ENCODE data around the gene UMPS. TPM values are rescaled to one million over a fixed set of nuclear protein-coding genes. Genes with fewer than 3 reads are reported as not detected.

Gene UMPS
- total and polyA plus RNA-seq, 2 experiments from 2014 or later = 44.1 to 48.8 TPM

DNA sequence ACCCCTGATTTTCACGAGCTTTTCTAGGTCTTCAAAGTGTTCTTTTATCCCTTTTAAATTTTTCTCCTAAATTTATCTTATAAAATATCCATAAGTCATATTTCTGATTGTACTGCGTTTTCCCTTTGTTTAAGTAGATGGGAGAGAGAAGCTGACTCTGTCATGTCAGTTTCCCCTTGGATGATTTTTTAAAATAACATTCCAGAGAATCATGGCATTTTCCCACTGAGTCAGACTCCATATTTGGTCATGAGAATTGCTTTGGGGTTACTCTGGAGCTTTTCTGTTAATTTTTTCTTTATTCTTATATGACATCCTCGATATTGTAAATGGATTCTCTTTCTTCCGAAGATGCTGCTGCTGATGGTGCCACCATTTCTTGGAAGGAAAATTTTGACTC, 28.6 kb upstream of the UMPS start:
- ATAC-seq = no peak
- no peaks in the 10 kb centered on the region for H3K9me3 Mint-ChIP-seq
- no peaks in the 10 kb centered on the region for H3K36me3 Mint-ChIP-seq (ENCODE audit: low read depth)
- no peak for DNase-seq (ENCODE audit: low spot score)
- H3K4me3 Mint-ChIP-seq = no peak overlapping the region
- no peaks in the 10 kb centered on the region for H4K20me1 ChIP-seq (replicated peaks; ENCODE audit: insufficient read depth)
- H3K4me2 ChIP-seq = no peak overlapping the region
- H3F3A ChIP-seq (replicated peaks; ENCODE audit: low read depth) = no peaks in the 10 kb centered on the region
- H3K27ac ChIP-seq (ENCODE audit: low read depth) = no peak overlapping the region
- H2AFZ ChIP-seq = no peak overlapping the region; the same call in 1 of the 2 replicates
- no peaks in the 10 kb centered on the region for H3K36me3 ChIP-seq (ENCODE audit: insufficient read depth)
- TF ChIP-seq ZNF114 (CRISPR knock-in tag; IDR thresholded peaks at IDR 0.05) = no peak
- no peak for TF ChIP-seq ZNF462 (CRISPR knock-in tag; IDR thresholded peaks at IDR 0.05)
- no peak for TF ChIP-seq EZH2 (IDR thresholded peaks at IDR 0.05; ENCODE audit: low read depth, unreplicated experiment)
- no peak for TF ChIP-seq CTCF (conservative IDR thresholded peaks at IDR 0.05; ENCODE audit: low read depth in 2 of 2)
- no peak for TF ChIP-seq ZNF331 (CRISPR knock-in tag; IDR thresholded peaks at IDR 0.05; ENCODE audit: low read depth)
- no peak for TF ChIP-seq EZH2phosphoT487 (IDR thresholded peaks at IDR 0.05; ENCODE audit: unreplicated experiment)
- no peak for TF ChIP-seq REST (IDR thresholded peaks at IDR 0.05; ENCODE audit: unreplicated experiment)
- no peak for TF ChIP-seq CREB1 (CRISPR knock-in tag; IDR thresholded peaks at IDR 0.05; ENCODE audit: low read depth)
- no peak for TF ChIP-seq STAT1 (IDR thresholded peaks at IDR 0.05; ENCODE audit: unreplicated experiment)
- no peak for TF ChIP-seq JUNB (IDR thresholded peaks at IDR 0.05; ENCODE audit: unreplicated experiment)
- no peak for TF ChIP-seq NANOG (IDR thresholded peaks at IDR 0.05; ENCODE audit: borderline replicate concordance)
- H3K9me2 ChIP-seq (ENCODE audit: insufficient read depth) = no peaks in the 10 kb centered on the region
- no peak overlapping the region for H3K27ac Mint-ChIP-seq
- peaks cover 9% of the 10 kb centered on the region; the same call in 1 of the 2 replicates for H3K4me1 ChIP-seq (ENCODE audit: insufficient read depth)
- H3K79me2 ChIP-seq (replicated peaks; ENCODE audit: insufficient read depth) = no peaks in the 10 kb centered on the region
- peaks cover 13% of the 10 kb centered on the region for H3K4me1 Mint-ChIP-seq
- H3K27me3 Mint-ChIP-seq (ENCODE audit: insufficient read depth, low read depth, poor library complexity) = peaks cover 6% of the 10 kb centered on the region
- no peak overlapping the region for H3K4me3 ChIP-seq
- H3K27me3 ChIP-seq (ENCODE audit: insufficient read depth) = no peaks in the 10 kb centered on the region

All from GM23338 (cell line).